Activated T-cell treated with anti-CD3 and anti-CD28 coated beads for 4 hours (primary cell): Measurements from ENCODE around the gene CELA2B.
A peak's percentile ranks its signal among the peaks of the same experiment; 100 is the strongest.
"Not testable (repeated sequence)": the region's sequence is repeated elsewhere in the genome, so short reads cannot be mapped to it uniquely, and the experiment has no call there.

ENCODE experiments used
- DNase-seq: peaks from one replicate; pipeline ENCODE4 v3.0.0-alpha.2; 2020

Gene CELA2B

GRCh38 chr1:15501208-15502032 is 25.5 kb downstream of the CELA2B start:
- peak; percentile 26 for DNase-seq

DNA sequence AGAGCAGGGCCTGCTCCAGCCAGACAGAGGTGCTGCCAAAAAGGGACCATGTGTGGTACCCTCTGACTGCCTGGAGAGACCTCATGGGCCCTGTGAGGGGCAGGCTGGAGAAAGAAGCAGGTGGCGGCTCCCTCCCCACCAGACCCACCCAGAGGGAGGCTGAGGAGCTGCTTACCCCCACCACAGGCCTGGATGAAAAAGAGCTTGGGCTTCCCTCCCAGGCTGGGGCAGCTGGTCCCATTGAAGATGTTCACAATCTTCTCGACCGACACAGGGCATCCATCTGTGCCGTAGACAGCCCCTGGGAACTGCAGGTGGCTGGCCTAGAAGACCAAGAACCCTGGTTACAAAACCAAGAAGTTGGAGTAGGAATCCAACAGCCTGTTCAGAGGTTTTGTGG is 28.5 kb downstream of the CELA2B start:
- no peak for DNase-seq

- DNase-seq, result no peak
Observed at GRCh38 chr1:15506831-15507230, 30.9 kb downstream of the CELA2B start.

DNA sequence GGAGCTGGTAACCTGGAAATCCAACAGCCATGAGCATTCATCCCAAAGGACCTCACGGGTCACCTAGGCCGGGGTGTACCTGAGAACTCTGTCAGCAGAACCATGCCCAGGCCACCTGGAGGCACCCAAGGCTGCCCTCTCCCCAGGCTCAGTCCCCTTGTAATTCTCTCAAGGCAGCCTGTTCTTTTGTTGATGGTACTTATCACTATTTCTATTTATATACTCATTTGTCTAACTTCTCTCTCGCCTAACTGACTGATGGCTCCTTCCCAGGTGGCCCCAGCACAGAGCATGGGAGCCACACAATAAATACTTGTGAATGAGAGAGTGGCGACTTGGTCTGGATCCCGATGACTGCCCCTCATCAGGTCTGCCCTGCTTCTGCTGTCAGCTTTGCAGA is 31.4 kb downstream of the CELA2B start:
- DNase-seq, result no peak

GRCh38 chr1:15508700-15509487 is 33.0 kb downstream of the CELA2B start:
- no peak for DNase-seq

- no peak for DNase-seq
Observed at GRCh38 chr1:15509586-15509985, 33.7 kb downstream of the CELA2B start.

DNA sequence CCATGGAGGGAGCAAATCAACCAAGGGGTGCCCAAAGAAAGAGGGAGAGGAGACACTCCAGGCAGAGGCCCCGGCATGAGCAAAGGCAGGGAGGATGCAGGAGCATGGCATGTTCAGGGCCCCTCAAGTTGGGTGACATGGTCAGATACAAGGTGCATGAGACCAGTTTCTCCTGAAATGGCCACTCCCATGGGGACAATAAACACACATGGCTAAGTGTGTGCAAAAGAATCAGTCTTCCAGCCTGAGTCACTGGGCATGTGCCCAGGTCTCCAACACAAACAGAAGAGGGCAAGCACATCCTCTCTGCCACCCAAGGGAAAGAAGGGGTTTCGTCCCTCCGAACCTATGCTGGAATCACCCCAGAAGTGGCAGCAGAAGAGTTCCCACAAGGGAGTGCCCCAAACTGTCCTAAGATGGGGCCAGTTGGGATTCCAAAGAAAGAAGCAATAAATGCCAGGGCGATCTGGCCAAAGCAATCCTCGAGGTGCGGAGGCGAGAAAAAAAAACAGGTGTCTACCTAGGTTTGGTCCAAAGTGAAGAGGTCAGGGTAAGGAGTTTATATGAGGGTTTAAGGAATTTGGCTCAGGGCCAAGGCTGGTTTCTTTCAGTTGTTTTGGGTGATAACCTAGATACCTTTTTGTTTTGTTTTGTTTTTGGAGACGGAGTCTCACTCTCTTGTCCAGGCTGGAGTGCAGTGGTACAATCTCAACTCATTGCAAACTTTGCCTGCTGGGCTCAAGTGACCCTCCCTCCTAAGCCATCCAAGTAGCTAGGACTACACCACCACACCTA is 34.9 kb downstream of the CELA2B start:
- DNase-seq, result no peak

GRCh38 chr1:15513192-15513591 is 37.3 kb downstream of the CELA2B start:
- DNase-seq, result no peak

DNA sequence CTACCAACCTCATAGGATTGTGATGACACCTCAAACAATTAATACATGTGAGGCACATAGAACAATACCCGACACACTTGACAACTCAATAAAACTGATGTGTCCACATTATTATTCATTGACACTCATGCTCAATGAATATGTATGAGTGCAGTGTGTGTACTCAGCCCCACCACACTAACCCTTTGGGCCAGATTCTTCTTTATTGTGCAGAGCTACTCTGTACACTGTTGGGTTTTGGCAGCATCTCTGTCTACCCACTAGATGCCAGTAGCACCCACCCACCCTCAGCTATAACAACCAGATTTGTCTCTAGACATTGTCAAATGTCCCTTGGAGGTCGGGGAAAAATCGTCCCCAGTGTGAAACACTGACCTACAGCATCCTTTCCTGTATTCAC is 38.0 kb downstream of the CELA2B start:
- no peak for DNase-seq

DNA sequence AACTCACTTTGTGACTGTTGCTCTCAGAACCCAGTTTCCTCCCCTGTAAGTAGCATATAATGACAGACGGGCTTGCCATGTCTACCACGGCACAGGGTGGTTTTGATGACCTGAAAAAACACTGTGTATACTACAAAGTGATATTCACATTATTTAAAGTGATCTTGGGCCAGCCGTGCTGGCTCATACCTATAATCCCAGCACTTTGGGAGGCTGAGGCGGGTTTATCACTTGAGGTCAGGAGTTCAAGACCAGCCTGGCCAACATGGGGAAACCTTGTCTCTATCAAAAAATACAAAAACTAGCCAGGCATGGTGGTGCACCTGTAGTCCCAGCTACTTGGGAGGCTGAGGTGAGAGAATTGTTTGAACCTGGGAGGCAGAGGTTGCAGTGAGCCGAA is 38.7 kb downstream of the CELA2B start:
- DNase-seq, result not testable (repeated sequence)

DNA sequence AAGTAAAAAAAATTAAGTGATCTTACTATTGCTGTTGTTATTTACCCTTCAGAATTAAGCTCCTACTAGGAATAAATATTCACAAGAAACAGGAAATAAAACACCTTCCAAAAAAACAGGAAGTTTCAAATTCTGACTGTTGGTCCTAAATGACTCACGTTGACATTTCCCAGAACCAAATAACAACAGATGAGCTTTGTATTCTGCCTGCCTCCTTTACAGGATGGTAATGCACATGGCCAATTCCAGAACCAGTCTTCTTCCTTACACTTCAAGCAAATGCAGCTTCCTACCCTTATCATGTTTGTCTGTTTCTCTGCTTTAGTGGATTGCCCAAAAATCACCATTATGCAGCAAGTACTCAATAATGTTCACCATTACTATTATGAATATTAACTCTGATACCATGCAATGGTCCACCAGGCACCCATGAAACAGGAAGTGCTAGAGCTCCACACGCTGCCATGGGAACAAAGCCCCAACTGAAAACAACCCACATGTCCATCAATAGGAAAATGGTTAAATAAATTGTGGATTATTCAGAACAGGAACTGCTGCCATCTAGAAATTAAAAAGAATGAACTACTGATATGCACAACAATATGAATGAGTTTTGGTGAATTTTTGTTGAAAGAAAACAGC is 39.2 kb downstream of the CELA2B start:
- no peak for DNase-seq

GRCh38 chr1:15519625-15520024 is 43.7 kb downstream of the CELA2B start:
- DNase-seq, result no peak

DNA sequence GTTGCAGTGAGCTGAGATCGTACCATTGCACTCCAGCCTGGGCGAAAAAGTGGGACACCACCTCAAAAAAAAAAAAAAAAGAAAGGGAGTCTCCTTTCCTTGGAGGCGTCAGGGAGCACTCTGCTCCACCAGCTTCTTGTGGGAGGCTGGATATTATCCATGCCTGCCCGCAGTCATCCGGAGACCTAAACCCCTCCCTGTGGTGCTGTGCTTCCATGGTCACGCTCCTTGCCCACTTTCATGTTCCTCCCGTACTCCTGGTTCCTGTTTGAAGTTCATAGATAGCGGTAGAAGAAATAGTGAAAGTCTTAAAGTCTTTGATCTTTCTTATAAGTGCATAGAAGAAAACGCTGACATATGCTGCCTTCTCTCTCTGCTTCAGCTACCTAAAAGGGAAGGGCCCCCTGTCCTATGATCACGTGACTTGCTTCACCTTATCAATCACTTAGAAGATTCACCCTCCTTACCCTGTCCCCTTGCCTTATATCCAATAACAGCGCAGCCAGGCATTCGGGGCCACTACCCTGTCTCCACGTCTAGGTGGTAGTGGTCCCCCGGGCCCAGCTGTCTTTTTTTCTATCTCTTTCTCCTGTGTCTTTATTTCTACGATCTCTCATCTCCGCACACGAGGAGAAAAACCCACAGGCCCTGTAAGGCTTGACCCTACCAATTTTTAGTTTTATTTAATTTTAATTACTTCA is 45.5 kb downstream of the CELA2B start:
- DNase-seq, result not testable (repeated sequence)

GRCh38 chr1:15522551-15522950 is 46.6 kb downstream of the CELA2B start:
- no peak for DNase-seq

- DNase-seq, result no peak
Observed at GRCh38 chr1:15523104-15524020, 47.5 kb downstream of the CELA2B start.

GRCh38 chr1:15524021-15524282 is 48.0 kb downstream of the CELA2B start, which contains the start of gene CASP9:
CASP9 (minus strand) TSS chr1:15524215; CDS start chr1:15524200, 15 bp downstream.
- DNase-seq, result no peak

DNA sequence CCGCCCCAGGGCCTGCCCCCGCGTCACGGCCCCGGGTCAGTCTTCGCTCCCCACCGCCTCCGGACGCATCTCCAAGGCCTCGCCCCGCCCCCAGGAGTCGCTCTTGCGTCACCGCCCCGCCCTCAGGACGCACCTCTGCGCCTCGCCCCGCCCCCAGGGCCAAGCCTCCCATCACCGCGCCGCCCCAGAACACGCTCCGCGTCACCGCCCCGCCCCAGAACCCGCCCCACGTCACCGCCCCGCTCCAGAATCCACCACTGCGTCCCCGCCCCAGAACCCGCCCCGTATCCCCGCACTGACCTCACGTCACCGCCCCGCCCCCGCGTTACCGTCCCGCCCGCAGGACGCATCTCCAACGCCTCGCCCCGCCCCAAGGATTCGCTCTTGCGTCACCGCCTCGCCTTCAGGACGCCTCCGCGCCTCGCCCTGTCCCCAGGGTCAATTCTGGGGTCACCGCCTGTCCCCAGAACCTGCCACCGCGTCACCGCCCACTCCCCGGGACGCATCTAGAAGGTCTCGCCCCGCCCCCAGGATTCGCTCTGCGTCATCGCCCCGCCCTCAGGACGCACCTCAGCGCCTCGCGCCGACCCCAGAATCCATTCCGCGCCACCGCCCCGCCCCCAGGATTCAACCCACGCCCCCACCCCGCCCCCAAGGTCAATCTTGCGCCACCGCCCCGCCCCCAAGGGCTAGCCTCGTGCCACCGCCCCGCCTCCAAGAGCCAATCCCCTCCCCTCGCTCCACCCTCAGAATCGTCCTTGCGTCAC is 48.6 kb downstream of the CELA2B start:
- DNase-seq, result peak; percentile 100

DNA sequence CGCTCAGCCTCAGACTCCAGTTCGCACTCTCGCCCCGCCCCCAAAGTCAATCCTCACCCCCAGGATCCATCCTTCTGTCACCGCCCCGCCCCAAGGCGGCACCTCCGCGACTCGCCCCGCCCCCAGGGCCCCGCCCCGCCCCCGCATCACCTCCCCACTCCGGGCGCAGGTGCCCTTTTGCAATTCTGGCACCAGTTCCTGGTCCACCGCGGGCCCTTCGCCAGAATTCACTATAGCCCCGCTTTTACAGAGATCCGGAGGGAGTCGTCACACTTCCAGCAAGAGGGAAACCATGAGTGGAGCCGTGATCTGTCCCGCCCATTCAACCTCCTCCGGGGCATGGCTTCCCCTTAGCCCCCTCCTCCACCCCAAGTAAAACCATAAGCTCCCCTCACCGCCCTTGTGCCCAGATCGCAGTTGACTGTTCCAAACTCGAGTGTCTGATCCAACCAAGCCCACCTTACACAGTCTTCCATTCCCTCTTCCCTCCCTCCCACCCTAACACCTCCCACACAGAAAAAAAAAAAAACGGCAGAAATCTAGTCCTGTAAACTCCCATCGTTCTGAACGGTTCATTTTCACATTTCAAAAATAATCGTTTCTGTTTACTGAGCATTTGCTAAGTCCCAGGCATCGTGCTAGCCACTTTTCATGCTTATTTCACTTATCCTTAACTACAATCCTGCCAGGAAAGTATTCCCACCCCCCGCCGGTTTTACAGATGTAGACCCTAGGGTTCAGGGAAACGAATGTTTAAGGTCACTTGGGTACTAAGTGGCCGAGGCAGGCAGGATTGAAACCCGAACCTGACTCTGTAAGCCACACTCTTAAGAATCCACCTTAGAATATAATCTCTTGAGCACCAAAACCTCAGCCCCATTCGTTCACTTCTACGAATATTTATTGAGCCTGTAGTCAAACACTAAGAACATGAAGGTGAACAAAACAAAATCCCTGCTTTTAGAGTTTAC is 49.4 kb downstream of the CELA2B start:
- DNase-seq, result no peak

GRCh38 chr1:15526021-15526489 is 50.2 kb downstream of the CELA2B start:
- no peak for DNase-seq
